Measurements from ENCODE around the gene APBB2. TPM values are rescaled to one million over a fixed set of nuclear protein-coding genes. Genes with fewer than 3 reads are reported as not detected.

APBB2 gene
- total and polyA plus RNA-seq, 2 of the 8 experiments (the other 6 are each of a cell fraction or from before 2014, with no cell fraction given) = 58.7 to 59.4 TPM

GRCh38 chr4:40827758-40828157 is 386.6 kb downstream of the APBB2 start:
- H4K5ac ChIP-seq (ENCODE audit: insufficient read length, low read depth, low read length) = no peak overlapping the region
- H2BK15ac ChIP-seq (ENCODE audit: low read length) = no peak overlapping the region
- no peak overlapping the region for H2BK5ac ChIP-seq (ENCODE audit: low read depth, low read length)
- H4K20me1 ChIP-seq (replicated peaks in 1 of 2; ENCODE audit: control insufficient read depth in 1 of 2, insufficient read depth in 2 of 2, low read length in 2 of 2) = peaks cover 9% of the 10 kb centered on the region in 2 experiments
- no peak overlapping the region for H3K4me2 ChIP-seq (ENCODE audit: insufficient read depth in 1 of 2, low read depth in 2 of 2, low read length in 2 of 2)
- no peak for DNase-seq (ENCODE audit: low read depth in 1 of 2, low spot score in 2 of 2)
- no peak overlapping the region for H2BK120ac ChIP-seq (replicated peaks; ENCODE audit: low read depth, low read length)
- no peak overlapping the region for H3K27ac ChIP-seq (ENCODE audit: low read depth, low read length)
- H3K18ac ChIP-seq (ENCODE audit: extremely low read depth, low read length) = no peak overlapping the region
- no peak overlapping the region for H2BK12ac ChIP-seq (ENCODE audit: low read depth, low read length)
- TF ChIP-seq BACH1 (IDR thresholded peaks at IDR 0.05; ENCODE audit: low read length) (no peak), SAP30 (IDR thresholded peaks at IDR 0.05; ENCODE audit: insufficient read depth, insufficient replicate concordance, low read length) (no peak), CBX5 (IDR thresholded peaks at IDR 0.05; ENCODE audit: low read depth, low read length) (no peak), POU5F1 (IDR thresholded peaks at IDR 0.05; ENCODE audit: low read depth, low read length) (no peak), JUND (IDR thresholded peaks at IDR 0.05; ENCODE audit: low read length) (no peak), SUZ12 (IDR thresholded peaks at IDR 0.05; ENCODE audit: low read length) (no peak), ZNF274 (IDR thresholded peaks at IDR 0.05; ENCODE audit: borderline replicate concordance, extremely low read depth, low read length) (no peak), RFX5 (IDR thresholded peaks at IDR 0.05; ENCODE audit: borderline replicate concordance, low read depth, low read length) (no peak), SP2 (IDR thresholded peaks at IDR 0.05; ENCODE audit: low read length) (no peak), RXRA (IDR thresholded peaks at IDR 0.05; ENCODE audit: insufficient read depth, low read depth, low read length) (no peak), ATF3 (IDR thresholded peaks at IDR 0.05; ENCODE audit: insufficient read depth, low read depth, low read length) (no peak)
- H2AFZ ChIP-seq (ENCODE audit: low read length) = no peak overlapping the region
- peaks cover 9 to 56% (median 33%) of the 10 kb centered on the region in 4 experiments; a peak in 7 of 8 replicates for H3K36me3 ChIP-seq (ENCODE audit: control insufficient read depth in 2 of 4, insufficient read depth in 4 of 4, low read length in 3 of 4)
- H3K56ac ChIP-seq (replicated peaks; ENCODE audit: insufficient read length, low read depth, low read length) = no peak overlapping the region
- H3K79me1 ChIP-seq (ENCODE audit: low read depth, low read length) = peaks cover 4% of the 10 kb centered on the region
- H3K23me2 ChIP-seq (ENCODE audit: low read depth, low read length) = no peaks in the 10 kb centered on the region; the same call in 1 of the 2 replicates
- H4K91ac ChIP-seq (replicated peaks; ENCODE audit: insufficient read length, low read length) = no peak overlapping the region
- no peak overlapping the region for H2AK5ac ChIP-seq (ENCODE audit: low read depth, low read length)
- no peaks in the 10 kb centered on the region; a peak in 1 of 4 replicates for H3K9me3 ChIP-seq (ENCODE audit: insufficient read depth in 2 of 2, low read depth in 1 of 2, low read length in 1 of 2)
- H3K27me3 ChIP-seq (replicated peaks in 1 of 4; ENCODE audit: control insufficient read depth in 3 of 4, extremely low read depth in 1 of 4, insufficient read depth in 3 of 4, low read length in 3 of 4) = no peaks in the 10 kb centered on the region
- peaks cover 0 to 7% of the 10 kb centered on the region in 2 experiments; a peak in 1 of 4 replicates for H3K79me2 ChIP-seq (ENCODE audit: control insufficient read depth in 1 of 2, insufficient read depth in 2 of 2, low read length in 2 of 2)
- ChIA-PET CTCF (ENCODE audit: partially characterized antibody) (interaction anchor here (0.6 to 5.8 kb wide), 5 partner anchors 12 to 754 kb away, joined by 3 to 41 read pairs (median 4); no protein-coding TSS in a partner anchor), POLR2A (ENCODE audit: partially characterized antibody) (interaction anchor here (0.6 kb wide), 1 partner anchor 43 kb away, joined by 4 read pairs; no protein-coding TSS in a partner anchor)
- 86% methylated on average over 6 of the region's 6 CpGs; no CpG with 5 or more reads in 1 of the 2 experiments for WGBS, 2 experiments (ENCODE audit: extremely low coverage in 1 of 2, insufficient coverage in 1 of 2, insufficient read length in 1 of 2, insufficient replicate concordance in 2 of 2, low coverage in 1 of 2, low lambda C conversion rate in 2 of 2, missing lambda C conversion rate in 1 of 2)
- H4K8ac ChIP-seq (ENCODE audit: extremely low read depth, insufficient read depth, low read length) = no peak overlapping the region
- FAIRE-seq = no peak
- no peaks in the 10 kb centered on the region for H3K4me1 ChIP-seq (replicated peaks in 1 of 4; ENCODE audit: control insufficient read depth in 3 of 4, insufficient read depth in 4 of 4, low read length in 3 of 4)
- no peak overlapping the region for H3K4me3 ChIP-seq (ENCODE audit: extremely low read depth in 1 of 4, insufficient read depth in 2 of 4, low read depth in 3 of 4, low read length in 4 of 4)
- no peak overlapping the region for H3K14ac ChIP-seq (ENCODE audit: insufficient read length)
- H3K9ac ChIP-seq (replicated peaks in 1 of 4; ENCODE audit: extremely low read depth in 1 of 4, low read depth in 3 of 4, low read length in 3 of 4) = no peak overlapping the region
- no peak overlapping the region for H2BK20ac ChIP-seq (ENCODE audit: low read length)
- no peak overlapping the region for H3K23ac ChIP-seq (ENCODE audit: insufficient read length)
- no peak overlapping the region for H3K4ac ChIP-seq (replicated peaks; ENCODE audit: insufficient read length, low read depth, low read length)

Data from H1 (cell line).